GM10266 (cell line): ENCODE data around the gene RFC1.

ENCODE experiments used
- DNase-seq: peaks from one replicate; pipeline ENCODE4 v3.0.0; 2012; ENCODE audit errors: extremely low spot score
- CTCF ChIP-seq: IDR thresholded peaks from 2 replicates; pipeline ENCODE4 v1.5.1; 2012; ENCODE audit warnings: mild to moderate bottlenecking, low read depth; ENCODE audit not compliant: control insufficient read depth, insufficient read depth; ENCODE audit errors: missing control alignments

Gene RFC1

GRCh38 chr4:39320381-39321115 lies 45.6 kb downstream of the RFC1 start:
- no peak for DNase-seq
- TF ChIP-seq CTCF: no peak

GRCh38 chr4:39319676-39320075 lies 46.5 kb downstream of the RFC1 start:
- DNase-seq: no peak
- TF ChIP-seq CTCF: no peak

GRCh38 chr4:39312816-39313215 lies 53.3 kb downstream of the RFC1 start:
- DNase-seq: no peak
- TF ChIP-seq CTCF: no peak

- no peak for DNase-seq
- no peak for TF ChIP-seq CTCF
These were observed 57.6 kb downstream of the RFC1 start for GRCh38 chr4:39308611-39309010.

- DNase-seq: no peak
- TF ChIP-seq CTCF: no peak
These were observed 60.1 kb downstream of the RFC1 start for GRCh38 chr4:39305912-39306677.

GRCh38 chr4:39304651-39305050 lies 61.5 kb downstream of the RFC1 start:
- TF ChIP-seq CTCF: no peak
- DNase-seq: no peak

GRCh38 chr4:39303871-39304270 lies 62.3 kb downstream of the RFC1 start:
- TF ChIP-seq CTCF: no peak

More at GRCh38 chr4:39303871-39304270, 62.3 kb downstream of the RFC1 start:
- DNase-seq: no peak
